ENCODE data around the gene SPDYE6.
"Not testable (repeated sequence)": the region's sequence is repeated elsewhere in the genome, so short reads cannot be mapped to it uniquely, and the experiment has no call there.

The SPDYE6 gene

DNA sequence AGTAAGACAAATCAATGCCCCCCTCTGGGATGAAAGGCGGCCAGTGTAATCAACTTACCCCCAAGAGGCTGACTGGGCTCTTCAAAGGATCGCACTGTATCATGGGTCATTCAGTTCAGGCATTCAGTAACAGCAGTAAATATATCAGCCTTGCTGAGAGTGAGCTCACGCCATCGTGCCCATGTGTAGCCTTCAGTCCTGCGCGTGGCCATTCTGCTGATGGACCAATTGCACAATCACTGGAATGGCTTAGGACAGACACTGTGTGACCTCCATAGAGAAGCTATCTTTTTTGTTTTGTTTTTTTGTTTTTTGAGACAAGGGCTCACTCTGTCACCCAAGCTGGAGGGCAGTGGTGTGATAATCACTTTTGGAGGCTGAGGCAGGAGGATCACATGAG lies 30.8 kb upstream of the SPDYE6 start:
- Mint-ChIP-seq H3K4me3 (no peak overlapping the region), H3K9me3 (no peaks in the 10 kb centered on the region), H3K36me3 (ENCODE audit: low read depth) (peaks cover 69% of the 10 kb centered on the region), H3K4me1 (ENCODE audit: low read depth) (no peaks in the 10 kb centered on the region), H3K27ac (no peak overlapping the region), H3K27me3 (no peaks in the 10 kb centered on the region)
- intact Hi-C loops (cut with micrococcal nuclease): no loop called here

DNA sequence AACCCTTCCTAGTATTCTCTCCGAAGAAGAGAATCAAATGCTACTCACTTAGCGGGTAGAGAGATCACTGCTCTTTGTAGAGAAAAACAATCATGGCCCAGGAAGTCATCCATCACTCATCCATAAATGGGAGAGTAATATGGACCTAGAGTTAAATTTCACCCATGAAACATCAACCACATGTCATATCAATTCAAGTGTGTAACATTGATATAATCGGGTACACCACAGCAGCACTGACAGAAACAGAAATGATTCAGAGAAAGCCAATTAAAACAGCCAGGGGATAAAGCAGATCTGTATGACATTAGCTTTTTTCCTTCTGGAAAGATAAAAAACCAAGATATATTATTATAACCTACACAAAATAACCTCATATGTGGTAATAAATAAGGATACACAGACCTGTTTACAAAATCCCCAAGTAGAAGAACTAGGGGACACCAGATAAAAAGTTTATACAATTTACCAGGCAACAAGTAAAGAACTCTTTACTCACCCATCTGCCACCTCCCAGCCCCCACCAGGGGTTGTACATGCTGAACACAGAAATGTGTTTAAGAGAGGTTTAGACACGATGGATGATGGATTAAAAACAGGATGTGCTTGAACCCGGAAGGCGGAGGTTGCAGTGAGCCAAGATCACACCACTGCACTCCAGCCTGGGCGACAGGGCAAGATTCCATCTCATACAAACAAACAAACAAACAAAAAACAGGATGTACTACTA lies 25.6 kb upstream of the SPDYE6 start:
- Mint-ChIP-seq H3K36me3 (ENCODE audit: low read depth) (peaks cover 93% of the 10 kb centered on the region), H3K4me1 (ENCODE audit: low read depth) (peaks cover 11% of the 10 kb centered on the region)
- H3K9me3 Mint-ChIP-seq; intact Hi-C loops (cut with micrococcal nuclease); H3K27me3 Mint-ChIP-seq; H3K27ac Mint-ChIP-seq; H3K4me3 Mint-ChIP-seq: not testable (repeated sequence)

DNA sequence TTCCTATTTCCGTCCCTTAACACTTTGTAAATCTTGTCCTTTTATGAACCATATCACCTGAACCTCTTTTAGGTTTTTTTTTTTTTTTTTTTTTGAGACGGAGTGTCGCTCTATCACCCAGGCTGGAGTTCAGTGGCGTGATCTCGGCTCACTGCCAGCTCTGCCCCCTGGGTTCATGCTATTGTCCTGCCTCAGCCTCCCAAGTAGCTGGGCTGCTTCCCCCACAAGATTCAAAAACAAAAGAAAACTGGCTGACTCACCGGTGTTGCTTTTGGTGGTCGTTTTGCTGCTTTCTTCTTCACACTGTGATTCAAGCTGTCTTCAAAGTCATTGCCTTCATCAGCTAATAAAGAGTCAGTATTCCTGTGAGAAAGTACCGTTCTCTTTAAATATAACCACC lies 24.6 kb upstream of the SPDYE6 start:
- H3K9me3 Mint-ChIP-seq; H3K27me3 Mint-ChIP-seq; H3K27ac Mint-ChIP-seq; intact Hi-C loops (cut with micrococcal nuclease); H3K4me3 Mint-ChIP-seq: not testable (repeated sequence)
- Mint-ChIP-seq H3K36me3 (ENCODE audit: low read depth) (peaks cover 90% of the 10 kb centered on the region), H3K4me1 (ENCODE audit: low read depth) (peaks cover 13% of the 10 kb centered on the region)

DNA sequence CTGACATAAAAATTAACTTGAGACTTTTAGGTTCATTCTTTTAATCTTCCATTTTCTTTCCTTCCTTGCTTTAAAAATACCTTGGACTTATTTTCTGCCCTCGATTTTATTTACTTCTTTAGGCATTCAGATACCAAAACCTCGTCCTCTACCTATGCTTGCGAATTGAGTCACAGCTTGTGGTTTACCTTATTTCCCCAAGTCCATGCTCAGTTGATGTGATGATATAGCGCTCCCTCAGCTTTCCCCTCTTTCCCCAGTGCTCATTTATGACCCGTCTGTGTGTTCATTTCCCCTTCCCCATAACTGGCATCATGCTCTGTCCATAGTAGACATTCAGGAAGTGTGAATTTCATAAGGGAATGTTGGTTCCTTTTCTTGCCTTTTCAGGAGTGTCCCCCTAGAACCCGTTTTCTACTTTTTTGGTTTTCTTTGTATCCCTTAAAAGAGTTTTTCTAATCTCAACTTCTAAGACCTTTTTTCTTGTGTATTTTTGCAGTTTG lies 20.8 kb upstream of the SPDYE6 start:
- peak overlapping the region; percentile 29 for H3K27ac Mint-ChIP-seq
- intact Hi-C loops (cut with micrococcal nuclease): no loop called here
- no peaks in the 10 kb centered on the region for H3K9me3 Mint-ChIP-seq
- H3K4me3 Mint-ChIP-seq: no peak overlapping the region
- H3K27me3 Mint-ChIP-seq: no peaks in the 10 kb centered on the region
- H3K36me3 Mint-ChIP-seq (ENCODE audit: low read depth): peaks cover 84% of the 10 kb centered on the region
- peaks cover 20% of the 10 kb centered on the region for H3K4me1 Mint-ChIP-seq (ENCODE audit: low read depth)

DNA sequence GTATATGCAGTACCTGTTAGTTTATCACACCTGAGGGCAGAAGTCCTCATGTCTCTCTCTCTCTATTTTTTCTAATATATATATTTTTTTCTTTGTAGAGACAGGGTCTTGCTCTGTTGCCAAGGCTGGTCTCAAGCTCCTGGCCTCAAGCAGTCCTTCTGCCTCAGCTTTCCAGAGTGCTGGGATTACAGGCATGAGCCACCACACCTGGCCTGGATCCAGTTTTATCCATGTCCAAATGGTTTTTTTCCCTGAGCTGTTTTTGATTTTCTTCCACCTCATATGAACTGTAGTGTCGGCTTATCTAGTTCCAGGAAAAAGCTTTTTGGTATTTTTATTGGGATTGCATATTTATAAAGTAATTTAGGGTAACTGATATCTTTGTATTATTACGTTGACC lies 16.6 kb upstream of the SPDYE6 start:
- not testable (repeated sequence) for H3K9me3 Mint-ChIP-seq, H3K27ac Mint-ChIP-seq

DNA sequence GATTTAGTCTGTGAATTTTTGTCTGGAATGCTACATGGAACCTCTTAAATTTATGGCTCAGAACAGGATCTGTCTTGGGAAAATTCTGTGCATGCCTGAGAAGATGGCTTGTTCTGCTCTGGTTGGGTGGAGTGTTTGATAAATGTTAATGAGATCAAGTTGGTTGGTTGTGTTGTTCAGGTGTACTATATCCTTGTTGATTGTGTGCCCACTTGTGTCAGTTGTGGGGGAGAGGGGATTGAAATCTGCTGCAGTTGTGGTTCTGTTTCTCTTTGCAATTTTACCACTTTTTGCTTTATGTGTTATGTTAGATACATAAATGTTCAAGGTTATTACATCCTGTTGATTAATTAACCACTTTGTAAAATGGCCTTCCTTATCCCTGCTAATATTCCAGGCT lies 13.8 kb upstream of the SPDYE6 start:
- H3K27me3 Mint-ChIP-seq; H3K9me3 Mint-ChIP-seq; H3K27ac Mint-ChIP-seq; H3K4me3 Mint-ChIP-seq; intact Hi-C loops (cut with micrococcal nuclease); H3K4me1 Mint-ChIP-seq (ENCODE audit: low read depth): not testable (repeated sequence)
- peaks cover 57% of the 10 kb centered on the region for H3K36me3 Mint-ChIP-seq (ENCODE audit: low read depth)

More for the DNA sequence above, 16.6 kb upstream of the SPDYE6 start:
- H3K27me3 Mint-ChIP-seq; intact Hi-C loops (cut with micrococcal nuclease); H3K4me3 Mint-ChIP-seq: not testable (repeated sequence)
- peaks cover 65% of the 10 kb centered on the region for H3K36me3 Mint-ChIP-seq (ENCODE audit: low read depth)
- H3K4me1 Mint-ChIP-seq (ENCODE audit: low read depth): peaks cover 20% of the 10 kb centered on the region

DNA sequence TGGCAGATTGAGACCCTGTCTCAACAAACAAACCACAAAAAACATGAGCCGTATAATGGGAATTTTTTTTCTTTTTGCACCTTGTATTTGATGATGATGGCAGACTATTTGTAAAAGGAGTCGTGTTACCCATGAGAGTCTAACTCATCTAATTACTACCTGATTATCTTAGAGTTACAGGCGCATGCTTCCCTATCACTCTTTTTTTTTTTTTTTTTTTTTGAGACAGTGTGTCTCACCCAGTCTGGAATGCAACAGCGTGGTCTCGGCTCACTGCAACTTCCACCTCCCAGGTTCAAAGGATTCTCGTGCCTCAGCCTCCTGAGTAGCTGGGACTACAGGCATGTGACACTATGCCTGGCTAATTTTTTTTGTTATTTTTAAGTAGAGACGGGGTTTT lies 9.1 kb upstream of the SPDYE6 start:
- intact Hi-C loops (cut with micrococcal nuclease); H3K27me3 Mint-ChIP-seq; H3K9me3 Mint-ChIP-seq; H3K4me1 Mint-ChIP-seq (ENCODE audit: low read depth); H3K27ac Mint-ChIP-seq; H3K4me3 Mint-ChIP-seq: not testable (repeated sequence)
- H3K36me3 Mint-ChIP-seq (ENCODE audit: low read depth): peaks cover 35% of the 10 kb centered on the region

DNA sequence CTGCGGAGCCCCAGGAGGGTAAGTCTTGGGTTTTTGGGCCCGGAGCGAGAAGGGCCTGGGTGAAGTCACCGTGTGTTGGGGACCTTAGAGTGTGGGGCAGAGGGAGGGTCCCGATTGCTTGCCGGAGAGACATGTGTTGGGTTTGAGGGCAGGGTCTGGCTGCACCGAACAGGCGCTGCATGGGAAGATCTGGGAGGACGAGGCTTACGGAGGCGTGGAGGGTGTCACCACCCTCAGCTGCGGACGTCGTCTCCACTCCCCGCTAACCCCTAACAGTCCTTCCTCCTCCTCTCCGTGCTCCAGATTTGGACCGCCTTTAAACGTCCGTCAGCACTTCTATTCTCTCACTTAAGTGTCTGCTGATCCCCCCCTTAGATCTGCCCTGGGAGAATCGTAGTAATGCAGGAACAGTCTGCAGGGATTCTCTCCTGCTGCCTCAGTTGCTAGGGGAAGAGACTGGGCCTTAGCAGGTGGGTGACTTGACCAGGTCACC lies 8.2 kb upstream of the SPDYE6 start:
- intact Hi-C loops (cut with micrococcal nuclease): loop anchor here (5.0 kb wide), 1 partner anchor 77 kb away; the partner anchor contains the start of gene SH2B2
- H3K36me3 Mint-ChIP-seq (ENCODE audit: low read depth): peaks cover 28% of the 10 kb centered on the region
- not testable (repeated sequence) for H3K9me3 Mint-ChIP-seq; H3K4me1 Mint-ChIP-seq (ENCODE audit: low read depth); H3K27me3 Mint-ChIP-seq
- peak overlapping the region; percentile 92 for H3K27ac Mint-ChIP-seq
- H3K4me3 Mint-ChIP-seq: peak overlapping the region; percentile 98

DNA sequence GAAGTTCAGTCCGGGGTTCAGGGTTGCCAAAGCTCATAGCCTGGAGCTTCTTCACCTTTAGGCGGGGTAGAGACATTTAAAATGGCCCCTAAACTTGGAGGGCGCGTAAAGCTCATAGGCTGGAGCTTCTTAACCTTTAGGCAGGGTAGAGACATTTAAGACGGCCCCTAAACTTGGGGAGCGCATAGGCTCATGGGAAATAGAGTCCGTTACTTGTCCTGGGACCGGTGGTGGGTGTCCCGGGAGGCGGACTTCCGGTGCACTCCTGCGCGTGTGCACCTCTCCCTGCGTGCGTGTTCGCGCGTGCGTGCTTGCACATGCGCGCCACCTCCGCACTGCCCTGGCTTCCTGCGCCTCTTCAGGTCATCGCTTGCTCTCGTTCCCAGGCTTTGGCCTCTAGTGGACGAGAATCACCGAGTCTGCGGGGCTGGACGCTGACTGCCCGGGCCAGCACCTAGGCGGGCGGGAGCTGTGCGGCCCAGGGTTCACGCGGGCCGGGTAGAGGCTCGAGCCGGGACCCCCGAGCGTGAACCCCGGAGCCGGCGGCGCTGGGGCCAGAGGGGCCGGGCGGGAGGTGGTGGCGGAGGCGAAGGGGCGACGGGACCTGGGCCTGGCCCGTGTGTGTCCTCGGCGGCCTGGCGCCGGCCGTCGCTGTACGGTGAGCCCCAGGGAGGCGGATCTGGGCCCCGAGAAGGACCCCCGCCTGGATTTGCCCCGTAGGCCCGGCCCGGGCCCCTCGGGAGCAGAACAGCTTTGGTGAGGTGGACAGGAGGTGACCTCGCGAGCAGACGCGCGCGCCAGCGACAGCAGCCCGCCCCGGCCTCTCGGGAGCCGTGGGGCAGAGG lies 7.5 kb upstream of the SPDYE6 start:
- peak overlapping the region; percentile 92 for H3K27ac Mint-ChIP-seq
- not testable (repeated sequence) for H3K4me1 Mint-ChIP-seq (ENCODE audit: low read depth); H3K27me3 Mint-ChIP-seq; H3K9me3 Mint-ChIP-seq
- H3K36me3 Mint-ChIP-seq (ENCODE audit: low read depth): peaks cover 28% of the 10 kb centered on the region
- H3K4me3 Mint-ChIP-seq: peak overlapping the region; percentile 98
- intact Hi-C loops (cut with micrococcal nuclease): loop anchor here (5.0 kb wide), 1 partner anchor 76 kb away; the partner anchor contains the start of gene SH2B2

DNA sequence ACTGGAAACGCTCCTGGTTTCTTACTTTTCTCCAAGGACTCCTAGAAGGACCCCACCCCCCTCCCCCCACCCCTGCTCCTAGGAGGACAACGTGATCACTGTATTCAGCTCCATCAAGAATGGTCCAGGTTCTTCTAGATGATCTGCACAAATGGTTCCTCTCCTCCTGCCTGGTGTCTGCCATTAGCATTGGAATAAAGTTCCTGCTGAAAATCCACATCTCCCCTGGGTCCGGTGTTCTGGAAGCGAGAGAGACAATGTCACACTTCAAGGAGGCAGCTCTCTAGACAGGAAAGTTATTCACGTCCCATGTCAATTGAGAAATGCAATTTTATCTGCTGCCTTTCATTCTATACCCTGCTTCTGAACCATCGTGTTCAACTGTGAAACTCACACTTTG lies 9.3 kb downstream of the SPDYE6 start:
- intact Hi-C loops (cut with micrococcal nuclease); H3K4me3 Mint-ChIP-seq; H3K9me3 Mint-ChIP-seq; H3K27me3 Mint-ChIP-seq; H3K36me3 Mint-ChIP-seq (ENCODE audit: low read depth); H3K4me1 Mint-ChIP-seq (ENCODE audit: low read depth); H3K27ac Mint-ChIP-seq: not testable (repeated sequence)

DNA sequence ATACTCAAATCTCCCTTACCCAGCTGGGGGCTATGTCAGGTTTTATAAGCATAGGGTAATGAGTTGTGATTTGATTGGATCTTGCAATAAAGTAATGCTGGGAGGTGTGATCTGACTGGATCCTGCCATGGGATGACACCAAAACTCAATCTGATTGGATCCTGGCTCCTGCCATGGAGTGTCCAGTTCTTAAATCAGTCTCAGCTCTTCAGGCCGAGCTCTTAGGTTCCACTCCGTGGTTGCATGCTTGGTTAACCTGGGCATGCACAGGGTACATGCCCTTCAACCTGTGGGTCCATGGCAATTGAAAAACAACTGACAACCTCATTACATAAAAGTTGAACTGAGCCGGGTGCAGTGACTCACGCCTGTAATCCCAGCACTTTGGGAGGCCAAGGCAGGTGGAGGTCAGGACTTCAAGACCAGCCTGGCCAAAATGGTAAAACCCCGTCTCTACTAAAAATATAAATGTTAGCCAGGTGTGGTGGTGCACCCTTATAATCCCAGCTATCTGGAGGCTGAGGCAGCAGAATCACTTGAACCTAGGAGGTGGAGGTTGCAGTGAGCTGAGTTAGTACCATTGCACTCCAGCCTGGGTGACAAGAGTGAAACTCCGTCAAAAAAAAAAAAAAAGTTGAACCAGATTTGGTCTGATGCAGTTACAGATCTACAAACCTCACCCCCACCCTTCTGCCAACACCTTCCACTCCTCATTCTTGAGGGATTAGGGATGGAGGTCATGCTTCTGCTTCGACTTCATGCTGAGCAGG lies 15.5 kb downstream of the SPDYE6 start:
- H3K4me3 Mint-ChIP-seq; intact Hi-C loops (cut with micrococcal nuclease): not testable (repeated sequence)

DNA sequence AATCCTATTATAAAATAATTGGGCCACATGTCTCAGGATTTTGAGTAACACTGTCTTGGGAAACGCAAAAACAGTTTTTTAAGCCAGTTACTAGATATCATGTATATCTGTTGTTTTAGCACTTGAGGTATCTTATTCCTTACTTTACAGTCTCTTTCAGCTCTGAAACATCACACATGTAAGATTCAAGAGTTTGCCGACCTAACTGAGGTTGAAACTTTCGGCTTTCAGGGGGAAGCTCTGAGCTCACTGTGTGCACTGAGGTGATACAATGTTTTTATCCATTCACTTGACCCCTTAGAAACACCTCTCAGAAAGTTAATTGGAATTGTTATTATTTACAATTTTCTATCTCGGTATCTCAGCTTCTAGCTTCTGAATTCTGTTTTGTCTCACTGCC lies 18.8 kb downstream of the SPDYE6 start:
- H3K4me1 Mint-ChIP-seq (ENCODE audit: low read depth); H3K27ac Mint-ChIP-seq; H3K27me3 Mint-ChIP-seq; H3K36me3 Mint-ChIP-seq (ENCODE audit: low read depth); H3K4me3 Mint-ChIP-seq; intact Hi-C loops (cut with micrococcal nuclease); H3K9me3 Mint-ChIP-seq: not testable (repeated sequence)

More for the DNA sequence above, 15.5 kb downstream of the SPDYE6 start:
- H3K27me3 Mint-ChIP-seq; H3K4me1 Mint-ChIP-seq (ENCODE audit: low read depth); H3K27ac Mint-ChIP-seq; H3K9me3 Mint-ChIP-seq; H3K36me3 Mint-ChIP-seq (ENCODE audit: low read depth): not testable (repeated sequence)

DNA sequence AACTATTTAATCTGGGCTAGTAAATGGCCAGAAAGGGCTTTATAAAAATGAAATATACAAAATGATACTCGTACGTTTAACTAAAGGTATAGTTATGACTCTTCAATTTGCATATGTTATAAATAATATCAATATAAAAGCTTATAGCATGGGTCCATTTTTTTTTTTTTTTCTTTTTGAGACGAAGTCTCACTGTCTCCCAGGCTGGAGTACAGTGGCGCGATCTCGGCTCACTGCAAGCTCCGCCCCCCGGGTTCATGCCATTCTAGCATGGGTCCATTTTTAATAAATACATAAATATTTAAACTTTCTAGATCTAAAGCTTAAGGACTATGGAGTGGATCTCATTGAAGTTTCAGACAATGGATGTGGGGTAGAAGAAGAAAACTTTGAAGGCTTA lies 19.2 kb downstream of the SPDYE6 start:
- H3K36me3 Mint-ChIP-seq (ENCODE audit: low read depth); H3K4me1 Mint-ChIP-seq (ENCODE audit: low read depth); H3K27ac Mint-ChIP-seq; H3K9me3 Mint-ChIP-seq; intact Hi-C loops (cut with micrococcal nuclease); H3K4me3 Mint-ChIP-seq; H3K27me3 Mint-ChIP-seq: not testable (repeated sequence)

DNA sequence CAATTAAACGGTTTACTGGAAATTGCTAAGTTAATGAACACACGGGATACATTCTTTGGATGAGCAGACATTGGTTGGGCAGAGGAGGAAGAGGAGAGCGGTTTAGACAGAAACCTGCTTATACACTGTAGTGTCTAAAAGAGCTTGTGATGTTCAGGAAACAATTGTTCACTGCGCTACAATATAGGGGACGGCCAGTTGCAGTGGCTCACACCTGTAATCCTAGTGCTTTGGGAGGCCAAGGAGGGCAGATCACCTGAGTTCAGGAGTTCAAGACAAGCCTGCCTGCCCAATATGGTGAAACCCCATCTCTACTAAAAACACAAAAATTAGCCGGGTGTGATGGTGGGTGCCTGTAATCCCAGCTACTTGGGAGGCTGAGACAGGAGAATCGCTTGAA lies 20.7 kb downstream of the SPDYE6 start:
- H3K36me3 Mint-ChIP-seq (ENCODE audit: low read depth); intact Hi-C loops (cut with micrococcal nuclease); H3K27me3 Mint-ChIP-seq; H3K4me1 Mint-ChIP-seq (ENCODE audit: low read depth); H3K9me3 Mint-ChIP-seq; H3K27ac Mint-ChIP-seq; H3K4me3 Mint-ChIP-seq: not testable (repeated sequence)

Data from dendritic cell treated with granulocyte-macrophage colony-stimulating factor and Interleukin-4, amounts not matched to agents 40 ng/mL and 50 ng/mL, for 4 days (primary cell).